ENCODE results near the gene ERCC1.

Gene ERCC1

DNA sequence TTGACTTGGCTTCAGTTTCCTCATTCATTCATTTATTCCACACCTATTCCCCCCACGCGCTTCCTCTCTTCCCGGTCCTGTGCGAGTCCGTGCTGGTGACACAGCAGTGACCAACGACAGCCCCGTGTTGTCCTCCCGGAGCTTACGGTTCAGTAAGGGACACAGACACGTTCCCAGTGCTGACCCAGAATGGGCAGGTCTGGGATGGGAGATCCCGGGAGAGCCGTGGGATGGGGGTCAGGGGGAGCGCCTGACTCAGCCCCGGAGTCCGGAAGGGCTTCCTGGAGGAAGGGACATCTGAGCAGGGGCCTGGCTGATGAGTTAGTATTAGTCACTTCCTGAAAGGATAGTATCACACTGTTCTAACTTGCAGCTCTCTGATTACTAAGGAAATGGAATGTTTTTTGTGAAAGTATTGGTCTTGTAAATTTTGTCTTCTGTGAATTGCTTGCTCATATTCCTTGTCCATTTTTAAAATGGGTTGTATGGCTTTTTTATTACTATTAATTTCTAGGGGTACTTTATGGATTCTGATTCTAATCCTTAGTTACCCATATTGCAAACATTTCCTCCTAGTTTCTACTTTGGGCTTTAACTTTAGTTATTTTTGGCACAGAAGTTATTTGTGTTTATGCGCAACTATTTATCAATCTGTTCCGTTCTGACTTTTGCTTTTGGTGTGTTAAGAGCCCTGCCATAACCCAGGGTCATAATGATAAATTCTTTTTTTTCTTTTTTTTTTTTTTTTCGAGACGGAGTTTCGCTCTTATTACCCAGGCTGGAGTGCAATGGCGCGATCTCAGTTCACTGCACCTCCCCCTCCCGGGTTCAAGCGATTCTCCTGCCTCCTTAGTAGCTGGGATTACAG, 708 bp upstream of the ERCC1 start:
- Histone ChIP-seq H3K36me3 (no peaks in the 10 kb centered on the region), H3K27me3 (peaks cover 29% of the 10 kb centered on the region), H3K27ac (peak overlapping the region; percentile 44), H3K9me3 (no peaks in the 10 kb centered on the region), H3K4me3 (ENCODE audit: low read depth in 1 of 2, low read length in 1 of 2) (peak overlapping the region; percentile 64 to 68), H3K4me1 (ENCODE audit: control insufficient read depth in 1 of 2, insufficient read depth in 1 of 2, low read depth in 1 of 2, low read length in 1 of 2) (peaks cover 33 to 36% of the 10 kb centered on the region in 2 experiments)
- TF ChIP-seq, protein P1, sequence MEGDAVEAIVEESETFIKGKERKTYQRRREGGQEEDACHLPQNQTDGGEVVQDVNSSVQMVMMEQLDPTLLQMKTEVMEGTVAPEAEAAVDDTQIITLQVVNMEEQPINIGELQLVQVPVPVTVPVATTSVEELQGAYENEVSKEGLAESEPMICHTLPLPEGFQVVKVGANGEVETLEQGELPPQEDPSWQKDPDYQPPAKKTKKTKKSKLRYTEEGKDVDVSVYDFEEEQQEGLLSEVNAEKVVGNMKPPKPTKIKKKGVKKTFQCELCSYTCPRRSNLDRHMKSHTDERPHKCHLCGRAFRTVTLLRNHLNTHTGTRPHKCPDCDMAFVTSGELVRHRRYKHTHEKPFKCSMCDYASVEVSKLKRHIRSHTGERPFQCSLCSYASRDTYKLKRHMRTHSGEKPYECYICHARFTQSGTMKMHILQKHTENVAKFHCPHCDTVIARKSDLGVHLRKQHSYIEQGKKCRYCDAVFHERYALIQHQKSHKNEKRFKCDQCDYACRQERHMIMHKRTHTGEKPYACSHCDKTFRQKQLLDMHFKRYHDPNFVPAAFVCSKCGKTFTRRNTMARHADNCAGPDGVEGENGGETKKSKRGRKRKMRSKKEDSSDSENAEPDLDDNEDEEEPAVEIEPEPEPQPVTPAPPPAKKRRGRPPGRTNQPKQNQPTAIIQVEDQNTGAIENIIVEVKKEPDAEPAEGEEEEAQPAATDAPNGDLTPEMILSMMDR (IDR thresholded peaks at IDR 0.05) = no peak

DNA sequence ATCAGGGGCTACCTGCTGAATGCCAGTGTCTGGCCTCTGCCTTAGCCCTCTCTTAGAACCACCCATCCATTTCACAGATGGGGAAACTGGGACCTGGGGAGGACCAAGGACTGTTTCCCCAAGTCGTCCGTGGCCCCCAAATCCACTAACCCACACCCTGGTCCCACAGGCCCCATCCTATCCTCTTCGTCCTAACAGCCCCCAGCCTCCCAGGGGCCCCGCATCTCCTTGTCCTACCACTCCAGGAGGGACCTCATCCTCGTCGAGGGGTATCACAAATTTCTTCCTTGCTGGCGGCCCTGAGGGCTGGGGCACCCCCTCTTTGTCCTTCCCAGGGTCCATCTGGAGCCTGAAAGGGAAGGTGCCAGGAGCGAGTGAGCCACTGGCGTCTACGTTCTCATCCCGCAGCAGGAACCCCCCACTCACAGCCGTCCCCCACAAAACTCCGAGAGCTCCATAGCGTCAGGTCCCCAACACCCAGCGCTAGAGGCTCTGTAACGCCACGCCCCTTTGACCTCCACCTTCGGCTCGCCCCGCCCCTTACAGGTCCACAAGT, 606 bp downstream of the ERCC1 start:
- peaks cover 16% of the 10 kb centered on the region for H3K27me3 ChIP-seq
- peak overlapping the region; percentile 44 for H3K27ac ChIP-seq
- no peaks in the 10 kb centered on the region for H3K36me3 ChIP-seq
- TF ChIP-seq, protein P1 (IDR thresholded peaks at IDR 0.05) = no peak
- no peaks in the 10 kb centered on the region for H3K9me3 ChIP-seq
- peaks cover 32 to 36% of the 10 kb centered on the region in 2 experiments for H3K4me1 ChIP-seq (ENCODE audit: control insufficient read depth in 1 of 2, insufficient read depth in 1 of 2, low read depth in 1 of 2, low read length in 1 of 2)
- H3K4me3 ChIP-seq (ENCODE audit: low read depth in 1 of 2, low read length in 1 of 2) = peak overlapping the region; percentile 64 to 68

DNA sequence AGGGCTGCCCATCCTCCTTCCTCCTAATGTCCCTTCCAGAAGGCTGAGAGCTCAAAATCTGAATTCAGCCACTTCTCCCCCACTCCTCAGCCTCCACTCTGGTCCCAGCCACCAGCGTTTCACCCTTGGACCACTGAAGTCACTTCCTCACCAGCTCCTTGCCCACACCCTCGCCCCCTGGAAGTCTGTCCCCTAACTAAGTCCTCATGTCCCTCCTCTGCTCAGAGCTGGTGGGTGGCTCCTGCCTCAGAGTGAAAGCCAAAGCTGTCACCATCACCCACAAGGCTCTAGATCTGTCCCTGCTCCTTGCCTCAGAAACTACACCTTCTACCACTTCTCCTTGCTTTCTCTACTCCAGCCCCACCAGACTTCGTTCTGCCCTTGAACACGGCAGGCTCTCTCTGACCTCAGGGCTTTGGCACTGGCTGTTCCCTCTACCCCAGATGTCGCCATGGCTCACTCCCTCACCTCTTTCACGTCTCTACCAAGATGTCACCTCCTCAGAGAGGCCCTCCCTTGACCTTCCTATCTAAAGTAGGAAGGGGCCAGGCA, 1.7 kb downstream of the ERCC1 start:
- Histone ChIP-seq H3K9me3 (no peaks in the 10 kb centered on the region), H3K27me3 (peaks cover 5% of the 10 kb centered on the region), H3K4me1 (ENCODE audit: control insufficient read depth in 1 of 2, insufficient read depth in 1 of 2, low read depth in 1 of 2, low read length in 1 of 2) (peaks cover 26 to 27% of the 10 kb centered on the region in 2 experiments), H3K4me3 (ENCODE audit: low read depth in 1 of 2, low read length in 1 of 2) (no peak overlapping the region), H3K36me3 (no peaks in the 10 kb centered on the region), H3K27ac (no peak overlapping the region)
- TF ChIP-seq, protein P1 (IDR thresholded peaks at IDR 0.05) = no peak

DNA sequence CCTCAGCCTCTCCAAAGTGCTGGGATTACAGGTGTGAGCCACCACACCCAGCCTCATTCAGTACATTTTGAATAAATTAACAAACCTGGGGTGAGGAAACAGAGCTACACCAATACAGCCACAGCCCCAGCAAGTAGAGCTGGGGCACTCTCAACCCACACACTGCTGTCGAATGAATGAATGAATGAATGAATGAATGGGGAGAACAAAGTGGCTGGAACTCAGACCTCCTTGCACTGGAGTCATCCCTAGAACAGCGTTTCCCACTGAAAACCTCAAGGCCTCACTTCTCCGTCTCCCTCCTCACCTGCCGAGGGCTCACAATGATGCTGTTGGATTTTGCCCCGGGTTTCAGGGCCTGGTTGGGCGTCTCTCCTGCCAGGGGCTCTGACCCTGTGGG, 2.8 kb downstream of the ERCC1 start:
- Histone ChIP-seq H3K36me3 (no peaks in the 10 kb centered on the region), H3K27ac (no peak overlapping the region), H3K4me1 (ENCODE audit: control insufficient read depth in 1 of 2, insufficient read depth in 1 of 2, low read depth in 1 of 2, low read length in 1 of 2) (peaks cover 26 to 27% of the 10 kb centered on the region in 2 experiments), H3K27me3 (no peaks in the 10 kb centered on the region), H3K4me3 (ENCODE audit: low read depth in 1 of 2, low read length in 1 of 2) (no peak overlapping the region), H3K9me3 (no peaks in the 10 kb centered on the region)
- TF ChIP-seq, protein P1 (IDR thresholded peaks at IDR 0.05) = no peak

DNA sequence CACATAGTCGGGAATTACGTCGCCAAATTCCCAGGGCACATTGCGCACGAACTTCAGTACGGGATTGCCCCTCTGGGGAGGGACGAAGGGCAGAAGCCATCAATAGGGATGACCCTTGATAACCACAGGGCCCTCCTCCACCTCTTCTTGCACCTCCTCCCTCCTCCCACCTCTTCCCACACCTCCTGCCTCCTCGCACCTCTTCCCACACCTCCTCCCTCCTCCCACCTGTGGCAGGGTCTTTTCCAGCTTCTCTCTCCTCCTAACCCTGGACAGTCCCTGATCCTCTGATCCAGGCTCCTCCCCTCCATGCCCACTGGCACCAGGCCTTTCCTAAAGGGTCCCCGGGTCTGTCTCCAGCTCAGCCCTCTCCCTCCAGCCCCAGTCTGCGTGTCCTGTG, 3.4 kb downstream of the ERCC1 start:
- no peaks in the 10 kb centered on the region for H3K36me3 ChIP-seq
- H3K4me3 ChIP-seq (ENCODE audit: low read depth in 1 of 2, low read length in 1 of 2) = no peak overlapping the region
- peaks cover 26 to 27% of the 10 kb centered on the region in 2 experiments for H3K4me1 ChIP-seq (ENCODE audit: control insufficient read depth in 1 of 2, insufficient read depth in 1 of 2, low read depth in 1 of 2, low read length in 1 of 2)
- H3K27me3 ChIP-seq = no peaks in the 10 kb centered on the region
- H3K9me3 ChIP-seq = no peaks in the 10 kb centered on the region
- TF ChIP-seq, protein P1 (IDR thresholded peaks at IDR 0.05) = no peak
- no peak overlapping the region for H3K27ac ChIP-seq

Measured in neutrophil (primary cell).